Esophagus mucosa (tissue), 1 donor: ENCODE data around the gene CMTM7. TPM values are rescaled to one million over a fixed set of nuclear protein-coding genes. Genes with fewer than 3 reads are reported as not detected.

Source experiments
- ATAC-seq: fragments of 200-7000 bp; cut with Tn5 transposase; one replicate; pipeline ENCODE4 v1.9.1; 2020
- total RNA-seq: library from RNA; stranded (reverse); gene quantifications from one replicate; pipeline ENCODE4 v1.2.4, GENCODE V29; 2023
- donor health status: DM: yes; HTN: yes; CAD: no.

The CMTM7 gene
- total RNA-seq, 1 donor from 2014 or later, result 1.2 TPM

DNA sequence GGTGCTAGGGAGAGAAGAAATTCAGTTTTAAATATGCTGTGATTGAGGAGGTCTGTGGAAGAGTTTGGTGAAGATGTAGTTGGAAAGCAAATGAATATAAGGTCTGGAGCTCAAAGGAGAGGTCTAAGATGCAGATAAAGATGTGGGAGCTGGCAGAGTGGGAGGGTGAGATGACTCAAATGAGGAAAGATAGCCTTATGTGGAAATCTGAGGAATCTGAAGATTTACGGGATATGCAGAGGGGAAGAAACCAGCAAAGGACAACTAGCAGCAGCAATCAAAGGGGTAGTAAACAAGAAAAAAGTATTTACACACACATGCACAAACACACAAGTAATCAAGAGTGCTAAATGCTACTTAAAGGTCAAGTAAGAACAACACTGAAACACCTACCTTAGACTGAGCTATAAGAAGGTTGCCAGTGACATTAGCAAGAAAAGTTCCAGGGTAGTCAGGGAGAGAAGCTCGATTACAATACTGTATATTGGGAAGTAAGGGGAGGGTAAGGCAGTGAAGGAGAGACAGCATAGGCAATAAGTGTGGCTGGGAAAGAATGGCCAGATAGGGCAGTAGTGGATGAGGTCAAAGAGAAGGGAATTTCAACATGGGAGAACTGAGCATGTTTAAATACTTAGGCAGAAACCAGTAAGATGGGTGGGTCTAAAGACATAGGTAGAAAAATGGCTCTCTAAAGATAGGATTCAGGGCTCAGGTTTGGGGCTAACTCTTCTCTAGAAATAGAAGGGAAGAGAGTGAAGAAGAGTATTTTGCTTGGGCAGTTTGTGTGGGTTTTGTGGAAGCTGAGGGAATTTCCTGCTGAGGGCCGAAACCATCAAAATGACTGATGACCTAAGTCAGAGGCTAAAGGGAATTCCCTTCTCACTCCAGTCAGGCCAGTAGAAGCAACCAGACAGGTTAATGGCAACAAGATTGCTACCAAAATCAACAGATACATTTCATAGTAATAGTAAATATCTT is 102.1 kb downstream of the CMTM7 start:
- ATAC-seq, result no peak

DNA sequence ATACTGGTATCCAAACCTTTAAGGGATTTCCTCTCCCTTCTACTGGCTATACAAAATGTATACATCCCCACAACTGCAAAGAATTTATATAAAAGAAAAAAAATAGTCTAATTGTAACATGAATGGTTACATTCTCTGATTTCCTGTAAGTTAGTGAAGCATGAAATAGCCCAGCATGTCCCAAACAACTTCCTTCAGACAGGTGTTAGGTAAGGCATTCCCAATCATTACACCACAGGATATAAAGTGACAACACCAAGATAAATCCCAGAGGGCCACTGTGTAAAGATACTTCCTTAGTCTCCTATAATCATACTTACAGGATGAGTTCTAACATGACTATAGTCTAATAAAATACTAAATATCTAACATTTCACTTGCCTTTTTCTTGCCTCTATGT is 103.4 kb downstream of the CMTM7 start:
- ATAC-seq, result peak; percentile 45

DNA sequence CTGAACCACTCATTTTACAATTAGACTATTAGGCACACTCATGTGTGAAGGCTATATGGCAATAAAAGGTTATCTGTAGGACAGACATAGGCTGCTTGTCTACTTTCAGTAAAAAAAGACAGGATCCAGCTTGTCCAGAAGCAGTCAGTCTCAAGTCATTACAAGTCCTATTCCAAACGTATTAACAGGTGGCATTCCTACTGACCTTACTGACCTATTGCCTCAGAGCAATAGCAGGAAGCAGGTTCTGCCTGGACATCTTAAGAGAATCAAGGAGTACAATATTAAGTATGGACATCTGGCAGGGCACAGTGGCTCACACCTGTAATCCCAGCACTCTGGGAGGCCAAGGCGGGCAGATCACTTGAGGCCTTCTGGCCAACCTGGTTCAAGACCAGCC is 104.0 kb downstream of the CMTM7 start:
- peak; percentile 87 for ATAC-seq

DNA sequence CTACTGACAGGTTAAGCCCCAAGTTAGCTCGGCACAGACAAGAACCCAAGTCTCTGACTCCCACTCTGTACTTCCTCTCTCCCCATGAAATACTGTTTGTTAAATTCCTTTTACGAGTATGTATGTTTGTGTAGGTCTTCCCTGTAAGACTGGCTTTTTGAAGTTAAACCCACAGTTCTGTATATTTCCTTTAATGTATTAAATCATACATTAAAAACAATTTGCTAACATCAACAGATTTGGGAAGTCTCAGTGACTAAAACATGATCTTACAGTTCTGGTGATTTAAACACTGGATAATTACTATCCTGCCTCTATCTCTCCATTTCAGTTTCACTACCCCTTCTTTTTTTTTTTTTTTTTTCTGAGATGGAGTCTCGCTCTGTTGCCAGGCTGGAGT is 106.6 kb downstream of the CMTM7 start:
- no peak for ATAC-seq

DNA sequence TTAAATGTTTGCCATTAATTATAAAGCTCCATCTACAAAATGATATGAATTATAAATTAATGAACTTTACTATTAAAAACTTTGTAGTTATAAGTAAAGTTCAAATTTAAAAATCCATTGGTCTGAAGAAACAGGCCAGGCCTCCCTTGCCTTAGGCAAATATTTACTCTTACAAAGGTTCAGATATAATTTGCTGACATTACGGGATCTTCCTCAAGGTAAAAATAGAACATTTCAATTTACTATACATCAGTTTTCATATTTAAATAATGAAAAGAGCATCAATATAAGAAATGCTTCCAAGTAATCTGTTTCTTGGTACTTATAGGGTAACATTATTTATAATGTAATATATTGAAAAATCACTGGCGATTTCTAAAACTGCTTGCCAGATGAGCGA is 107.3 kb downstream of the CMTM7 start:
- ATAC-seq, result no peak

DNA sequence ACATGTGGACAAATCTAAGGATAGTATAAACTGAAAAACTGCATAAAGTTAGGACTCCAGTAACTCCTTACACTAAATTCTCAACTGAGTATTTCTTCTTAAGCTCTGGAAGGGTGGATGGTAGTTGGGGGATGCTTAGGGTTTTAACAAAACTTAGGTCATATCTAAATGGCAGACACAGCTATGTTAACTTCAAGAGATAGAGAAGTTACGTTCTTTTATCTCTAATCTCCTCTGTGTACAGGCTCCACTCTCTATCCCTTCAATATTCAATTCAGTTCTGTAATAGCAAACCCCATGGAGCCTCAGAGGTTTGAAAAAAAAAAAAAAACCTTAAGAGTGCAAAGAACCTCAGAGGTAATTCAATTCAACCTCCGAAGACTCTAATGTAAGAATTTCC is 107.9 kb downstream of the CMTM7 start:
- no peak for ATAC-seq

DNA sequence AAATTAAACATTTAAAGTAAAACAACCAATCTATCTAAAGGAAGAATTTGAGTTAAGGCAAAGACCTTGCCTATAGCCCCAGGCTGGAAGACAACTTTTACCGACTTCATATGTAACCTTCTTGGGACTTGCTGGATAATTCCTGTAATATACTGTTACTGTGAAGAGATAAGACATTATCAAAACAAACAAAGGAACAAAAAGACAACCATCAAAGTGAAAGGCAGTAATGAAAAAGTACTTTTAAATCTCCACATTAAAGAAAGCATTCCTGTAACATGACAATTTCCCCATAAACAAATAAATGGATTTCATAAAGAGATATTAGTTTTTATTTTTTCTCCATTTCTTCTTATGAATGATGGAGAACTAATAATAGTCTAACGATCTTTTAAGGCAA is 108.6 kb downstream of the CMTM7 start:
- no peak for ATAC-seq

DNA sequence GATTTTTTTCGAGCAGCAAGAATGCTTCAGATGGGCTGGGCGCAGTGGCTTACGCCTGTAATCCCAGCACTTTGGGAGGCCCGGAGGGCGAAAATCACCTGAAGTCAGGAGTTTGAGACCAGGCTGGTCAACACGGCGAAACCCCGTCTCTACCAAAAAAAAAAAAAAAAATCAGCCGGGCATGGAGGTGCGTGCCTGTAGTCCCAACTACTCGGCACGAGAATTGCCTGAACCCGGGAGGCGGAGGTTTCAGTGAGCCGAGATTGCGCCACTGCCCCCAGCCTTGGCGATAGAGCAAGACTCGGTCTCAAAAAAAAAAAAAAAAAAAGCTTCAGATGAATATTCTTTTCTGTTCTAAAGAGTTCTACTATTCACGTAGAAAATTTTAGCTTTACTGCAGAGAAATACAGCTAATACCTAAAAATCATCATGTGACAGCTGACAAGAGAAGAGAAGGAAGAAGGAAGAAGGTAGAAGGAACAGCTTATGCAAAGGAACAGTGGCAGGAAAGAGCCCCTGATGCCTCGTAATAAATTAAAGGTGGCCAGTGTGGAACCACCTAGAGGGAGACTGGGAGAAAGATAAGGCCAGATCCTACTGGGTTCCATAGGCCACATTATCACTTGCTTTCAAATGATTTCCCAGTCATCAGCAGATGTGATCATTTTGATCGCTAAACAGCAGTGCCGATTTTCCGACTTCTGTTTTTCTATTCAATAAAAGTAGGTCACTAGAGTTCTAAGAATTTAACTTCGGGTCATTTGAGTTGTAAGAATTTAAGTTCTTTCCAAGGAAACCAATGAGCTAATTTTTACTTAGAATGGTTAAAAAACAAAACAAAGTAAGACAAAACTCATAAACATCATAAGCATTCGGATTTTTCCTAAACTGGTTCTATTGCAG is 109.5 kb downstream of the CMTM7 start:
- no peak for ATAC-seq

DNA sequence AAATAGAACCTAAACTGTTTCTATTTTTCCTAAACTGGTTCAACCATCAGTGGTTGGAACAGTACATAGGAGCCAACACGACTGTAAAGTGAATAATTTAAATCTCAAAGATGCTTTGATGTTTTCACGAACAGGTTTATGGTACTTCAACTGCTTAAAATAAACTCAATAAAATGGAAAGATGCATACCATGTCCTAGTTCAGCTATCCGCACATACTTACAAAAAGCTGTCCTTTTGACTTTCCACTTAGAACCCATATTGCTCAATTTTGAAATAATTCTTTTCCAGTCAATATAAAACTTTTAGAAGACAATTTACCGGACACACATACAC is 110.1 kb downstream of the CMTM7 start:
- no peak for ATAC-seq

DNA sequence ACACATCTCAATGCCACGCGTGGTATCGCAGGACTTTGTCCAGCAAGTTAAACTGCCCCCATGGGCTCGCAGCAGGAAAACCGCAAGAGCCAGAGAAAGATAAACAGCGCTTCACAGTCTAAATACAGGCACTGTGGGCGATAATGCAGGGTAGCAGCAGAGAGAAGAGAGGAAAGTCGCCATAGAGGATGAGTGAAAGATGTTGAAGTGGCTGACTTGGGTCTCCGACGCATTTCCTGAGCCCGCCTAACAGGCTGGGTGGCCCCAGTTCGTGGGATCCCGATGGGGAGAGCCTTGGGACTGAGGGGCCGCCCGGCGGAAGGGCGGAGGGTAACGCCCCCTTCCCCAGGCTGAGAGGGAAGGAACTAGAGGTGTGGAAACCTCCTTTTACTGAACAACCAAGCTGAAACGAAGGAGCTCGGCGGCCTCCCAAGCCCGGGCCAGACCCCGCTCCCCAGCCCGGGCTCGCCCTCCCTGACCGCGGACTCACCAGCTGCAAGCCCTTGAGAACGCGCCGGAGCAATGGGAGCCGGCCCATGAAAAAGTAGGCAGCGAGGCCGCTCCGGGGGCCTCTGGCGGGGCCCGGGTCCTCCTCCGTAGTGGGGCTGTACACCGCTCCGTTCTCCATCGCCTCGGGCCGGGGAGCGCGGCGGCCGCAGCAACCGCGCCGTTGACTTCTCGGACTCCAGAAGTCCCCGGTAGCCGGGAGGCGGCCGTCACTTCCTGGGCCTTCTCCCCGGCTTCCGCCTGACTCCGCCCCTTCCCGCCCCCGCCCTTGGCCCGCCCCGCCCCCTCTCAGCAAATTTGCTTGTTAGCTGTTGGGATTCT is 110.7 kb downstream of the CMTM7 start, which contains the start of gene CMTM6:
Gene CMTM6, minus strand, starts transcription at position 735 of the 828 bp plus-strand sequence. Its CDS starts 107 bp downstream, at position 628.
- peak; percentile 89 for ATAC-seq

DNA sequence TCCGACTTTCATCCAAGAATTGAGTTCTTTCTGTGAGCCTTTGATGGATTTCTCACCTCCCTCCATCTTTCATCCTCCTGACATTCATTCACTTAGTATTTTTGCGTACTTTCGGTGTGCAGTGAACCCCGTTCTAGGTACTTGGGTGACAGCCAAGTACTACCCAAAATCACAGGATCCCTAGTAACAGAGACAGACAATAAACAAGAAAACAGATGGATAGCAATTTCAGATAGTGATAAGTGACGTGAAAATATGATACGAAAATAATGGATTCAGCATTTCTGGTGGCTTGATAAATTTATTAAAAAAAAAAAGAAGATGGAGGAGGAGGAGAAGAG is 111.3 kb downstream of the CMTM7 start:
- no peak for ATAC-seq

Other genes starting within 250 kb of the CMTM7 start
- gene CMTM8, start 153.2 kb upstream of the CMTM7 start, total RNA-seq, result 1.00 TPM
- 28.0 TPM for gene CMTM6, start 111.0 kb downstream of the CMTM7 start, total RNA-seq
- 21.3 TPM for gene DYNC1LI1, start 179.0 kb downstream of the CMTM7 start, total RNA-seq